ENCODE data around the gene CAPN5. TPM values are rescaled to one million over a fixed set of nuclear protein-coding genes. Genes with fewer than 3 reads are reported as not detected.

The CAPN5 gene
- total RNA-seq, 1 donor from 2014 or later: 15.0 TPM

DNA sequence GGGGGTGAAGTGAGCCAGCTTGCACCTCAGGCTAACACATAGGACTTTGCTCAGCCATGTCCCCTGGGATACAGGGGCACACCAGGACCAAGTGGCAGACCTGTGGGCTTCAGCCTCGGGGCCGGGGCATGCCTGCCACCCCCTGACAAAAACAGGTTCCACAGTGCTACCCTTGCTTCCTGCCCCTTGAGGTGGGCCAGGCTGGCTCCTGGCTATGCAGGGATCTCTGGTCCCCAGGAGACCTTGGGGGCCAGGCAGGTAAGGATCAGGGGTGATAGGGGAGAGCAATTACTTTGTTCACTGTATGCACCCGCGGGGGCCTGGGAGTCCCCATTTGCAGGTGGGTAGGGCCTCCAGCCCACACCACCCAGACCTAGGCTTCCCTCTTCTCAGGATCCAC, 58.9 kb downstream of the CAPN5 start:
- no peak overlapping the region for H3K4me3 ChIP-seq
- no peaks in the 10 kb centered on the region for H3K36me3 ChIP-seq
- TF ChIP-seq POLR2AphosphoS5 (IDR thresholded peaks at IDR 0.05; ENCODE audit: insufficient read depth in 1 of 2, low read depth in 1 of 2): no peak
- TF ChIP-seq, protein P1, sequence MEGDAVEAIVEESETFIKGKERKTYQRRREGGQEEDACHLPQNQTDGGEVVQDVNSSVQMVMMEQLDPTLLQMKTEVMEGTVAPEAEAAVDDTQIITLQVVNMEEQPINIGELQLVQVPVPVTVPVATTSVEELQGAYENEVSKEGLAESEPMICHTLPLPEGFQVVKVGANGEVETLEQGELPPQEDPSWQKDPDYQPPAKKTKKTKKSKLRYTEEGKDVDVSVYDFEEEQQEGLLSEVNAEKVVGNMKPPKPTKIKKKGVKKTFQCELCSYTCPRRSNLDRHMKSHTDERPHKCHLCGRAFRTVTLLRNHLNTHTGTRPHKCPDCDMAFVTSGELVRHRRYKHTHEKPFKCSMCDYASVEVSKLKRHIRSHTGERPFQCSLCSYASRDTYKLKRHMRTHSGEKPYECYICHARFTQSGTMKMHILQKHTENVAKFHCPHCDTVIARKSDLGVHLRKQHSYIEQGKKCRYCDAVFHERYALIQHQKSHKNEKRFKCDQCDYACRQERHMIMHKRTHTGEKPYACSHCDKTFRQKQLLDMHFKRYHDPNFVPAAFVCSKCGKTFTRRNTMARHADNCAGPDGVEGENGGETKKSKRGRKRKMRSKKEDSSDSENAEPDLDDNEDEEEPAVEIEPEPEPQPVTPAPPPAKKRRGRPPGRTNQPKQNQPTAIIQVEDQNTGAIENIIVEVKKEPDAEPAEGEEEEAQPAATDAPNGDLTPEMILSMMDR (IDR thresholded peaks at IDR 0.05): no peak
- no peak for DNase-seq (ENCODE audit: extremely low spot score in 2 of 2)
- intact Hi-C loops (cut with DNase I): loop anchor here (5.0 to 10.0 kb wide), 2 partner anchors 62 to 429 kb away; no protein-coding TSS in a partner anchor
- H3K4me1 ChIP-seq: peaks cover 19% of the 10 kb centered on the region
- H3K27me3 ChIP-seq: no peaks in the 10 kb centered on the region
- no peak overlapping the region for H3K27ac ChIP-seq
- no peaks in the 10 kb centered on the region for H3K9me3 ChIP-seq

DNA sequence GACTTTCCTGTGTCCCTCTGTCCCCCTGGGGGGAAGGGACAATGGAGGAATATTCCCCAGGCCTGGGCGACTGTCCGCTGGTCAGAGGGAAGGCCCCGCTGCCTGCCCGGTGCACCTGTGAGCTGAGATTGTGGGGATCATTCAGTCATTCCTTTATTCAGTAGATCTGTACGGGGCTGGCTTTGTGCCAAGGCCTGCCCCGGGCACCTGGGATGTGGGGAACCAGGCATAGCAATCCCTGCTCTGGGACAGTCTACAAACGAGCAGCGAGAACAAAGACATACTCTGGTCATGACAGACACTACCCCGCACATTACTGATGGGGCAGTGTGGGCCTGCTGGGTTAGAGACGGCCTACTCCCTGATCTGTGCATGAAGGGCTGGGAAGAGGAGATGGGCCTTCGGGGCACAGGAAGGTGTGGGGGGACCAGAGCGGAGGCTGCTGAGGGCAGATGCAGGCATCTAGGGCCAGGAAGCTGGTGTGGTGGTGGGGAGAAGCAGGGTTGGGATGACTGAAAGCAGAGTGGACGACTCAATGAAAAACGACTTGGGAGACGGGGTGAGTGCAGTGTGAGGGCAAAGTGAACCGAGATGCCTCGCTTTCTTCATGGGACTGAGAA, 59.5 kb downstream of the CAPN5 start:
- DNase-seq (ENCODE audit: extremely low spot score in 2 of 2): no peak
- peaks cover 25% of the 10 kb centered on the region for H3K4me1 ChIP-seq
- TF ChIP-seq, protein P1 (IDR thresholded peaks at IDR 0.05): no peak
- no peak for TF ChIP-seq POLR2A (IDR thresholded peaks at IDR 0.05)
- TF ChIP-seq POLR2AphosphoS5 (IDR thresholded peaks at IDR 0.05; ENCODE audit: insufficient read depth in 1 of 2, low read depth in 1 of 2): no peak
- H3K36me3 ChIP-seq: no peaks in the 10 kb centered on the region
- intact Hi-C loops (cut with DNase I): loop anchor here (5.0 to 10.0 kb wide), 2 partner anchors 61 to 429 kb away; no protein-coding TSS in a partner anchor
- no peak overlapping the region for H3K27ac ChIP-seq
- H3K4me3 ChIP-seq: no peak overlapping the region
- no peaks in the 10 kb centered on the region for H3K27me3 ChIP-seq
- no peaks in the 10 kb centered on the region for H3K9me3 ChIP-seq

DNA sequence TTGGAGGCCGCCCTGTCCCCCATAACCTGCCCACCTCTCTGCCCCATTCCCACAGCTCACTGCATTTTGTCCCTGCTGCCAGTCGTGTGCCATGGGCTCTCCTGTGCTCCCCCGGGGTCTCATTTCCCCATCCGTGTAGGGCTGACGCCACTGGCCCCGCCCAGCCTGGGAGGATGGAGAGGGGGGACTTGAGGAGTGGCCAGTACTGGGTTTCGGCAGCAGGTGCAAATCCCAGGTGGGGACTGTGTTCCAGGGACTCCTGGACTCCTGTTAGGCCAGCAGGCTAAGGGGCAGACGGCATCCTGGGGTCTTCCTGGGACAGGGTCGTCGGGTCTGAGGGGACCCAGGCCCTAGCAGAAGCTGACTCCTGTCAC, 60.1 kb downstream of the CAPN5 start:
- Histone ChIP-seq H3K9me3 (no peaks in the 10 kb centered on the region), H3K27ac (no peak overlapping the region), H3K36me3 (no peaks in the 10 kb centered on the region), H3K4me3 (peak overlapping the region; percentile 30 to 47), H3K4me1 (peaks cover 26% of the 10 kb centered on the region), H3K27me3 (no peaks in the 10 kb centered on the region)
- DNase-seq (ENCODE audit: extremely low spot score in 2 of 2): no peak
- no peak for TF ChIP-seq POLR2A (IDR thresholded peaks at IDR 0.05)
- TF ChIP-seq, protein P1 (IDR thresholded peaks at IDR 0.05): no peak
- TF ChIP-seq POLR2AphosphoS5 (IDR thresholded peaks at IDR 0.05; ENCODE audit: insufficient read depth in 1 of 2, low read depth in 1 of 2): no peak
- intact Hi-C loops (cut with DNase I): loop anchor here (5.0 to 10.0 kb wide), 2 partner anchors 60 to 428 kb away; no protein-coding TSS in a partner anchor

DNA sequence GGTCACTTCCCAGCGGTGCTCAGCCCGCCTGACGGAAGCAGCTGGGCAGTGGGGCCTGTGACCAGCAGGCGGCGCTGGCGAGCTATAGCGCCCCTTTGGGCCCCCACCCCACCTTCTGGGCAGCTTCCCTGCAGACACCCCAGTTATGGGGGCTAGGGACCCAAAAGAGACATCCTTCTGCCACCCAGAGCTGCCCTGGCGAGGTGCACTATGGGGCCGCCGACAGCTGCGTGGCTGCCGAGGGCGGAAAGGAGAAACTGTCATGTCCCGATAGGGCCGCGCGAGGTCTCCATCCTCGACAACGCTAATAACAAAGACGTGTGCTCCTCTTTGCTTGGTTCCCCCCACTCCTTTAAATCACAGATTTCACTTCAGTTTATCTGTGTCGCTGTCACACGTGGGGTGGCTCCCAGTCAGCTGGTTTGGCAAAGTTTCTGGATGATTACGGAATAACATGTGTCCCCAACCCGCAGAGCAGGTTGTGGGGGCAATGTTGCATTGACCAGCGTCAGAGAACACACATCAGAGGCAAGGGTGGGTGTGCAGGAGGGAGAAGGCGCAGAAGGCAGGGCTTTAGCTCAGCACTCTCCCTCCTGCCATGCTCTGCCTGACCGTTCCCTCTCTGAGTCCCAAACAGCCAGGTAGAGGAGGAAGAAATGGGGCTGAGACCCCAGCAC, 60.6 kb downstream of the CAPN5 start:
- H3K27ac ChIP-seq: no peak overlapping the region
- DNase-seq (ENCODE audit: extremely low spot score in 2 of 2): no peak
- H3K27me3 ChIP-seq: no peaks in the 10 kb centered on the region
- no peaks in the 10 kb centered on the region for H3K36me3 ChIP-seq
- peak overlapping the region; percentile 30 to 47 for H3K4me3 ChIP-seq
- intact Hi-C loops (cut with DNase I): loop anchor here (5.0 to 10.0 kb wide), 2 partner anchors 60 to 427 kb away; no protein-coding TSS in a partner anchor
- TF ChIP-seq POLR2AphosphoS5 (IDR thresholded peaks at IDR 0.05; ENCODE audit: insufficient read depth in 1 of 2, low read depth in 1 of 2) (peak in 1 of 2 donors; percentile 14), POLR2A (IDR thresholded peaks at IDR 0.05) (no peak)
- TF ChIP-seq, protein P1 (IDR thresholded peaks at IDR 0.05): peak; percentile 96 to 99 (median 98)
- no peaks in the 10 kb centered on the region for H3K9me3 ChIP-seq
- H3K4me1 ChIP-seq: peaks cover 26% of the 10 kb centered on the region
